Purkinje cell (primary cell): ENCODE measurements around the gene ZNF582. TPM values are rescaled to one million over a fixed set of nuclear protein-coding genes. Genes with fewer than 3 reads are reported as not detected.

Experiments used
- polyA plus RNA-seq: library from polyadenylated mRNA; unstranded; fragments of >200 nt; fragmentation: Nextera tagmentation; gene quantifications from 2 replicates; pipeline ENCODE4 v1.2.1, GENCODE V29; 2014

ZNF582 gene
- 4.0 and 15.3 TPM in 2 replicates for polyA plus RNA-seq

GRCh38 chr19:56393119-56394012 is at the start of gene ZNF582:
ZNF582 (minus strand) TSS chr19:56393534; CDS start chr19:56391752, 1,782 bp downstream.

GRCh38 chr19:56403764-56404704 is 10.7 kb upstream of the ZNF582 start, which contains the start of gene ZNF583:
ZNF583 (plus strand) TSS chr19:56404332; CDS start chr19:56407115, 2,783 bp downstream.

Other genes with a start within 250 kb of the ZNF582 start
- gene GALP, start 217.5 kb downstream of the ZNF582 start, polyA plus RNA-seq = not detected in 2 replicates
- not detected in 2 replicates for gene ZSCAN5B, start 195.8 kb downstream of the ZNF582 start, polyA plus RNA-seq
- gene ZSCAN5C, start 191.3 kb downstream of the ZNF582 start, polyA plus RNA-seq = not detected in 2 replicates
- gene EDDM13, start 120.8 kb downstream of the ZNF582 start, polyA plus RNA-seq = not detected in 2 replicates
- 17.5 and 19.6 TPM in 2 replicates for gene ZSCAN5A, start 78.7 kb downstream of the ZNF582 start, polyA plus RNA-seq
- 10.3 and 21.9 TPM in 2 replicates for gene ZNF583, start 10.8 kb upstream of the ZNF582 start, polyA plus RNA-seq
- 15.0 and 15.1 TPM in 2 replicates for gene ZNF667, start 83.8 kb upstream of the ZNF582 start, polyA plus RNA-seq
- gene ZNF471, start 114.3 kb upstream of the ZNF582 start, polyA plus RNA-seq = 3.4 and 7.1 TPM in 2 replicates
- gene ZFP28, start 145.4 kb upstream of the ZNF582 start, polyA plus RNA-seq = 7.7 and 11.7 TPM in 2 replicates
- gene ZNF470, start 173.9 kb upstream of the ZNF582 start, polyA plus RNA-seq = 12.5 and 16.9 TPM in 2 replicates
- 0.07 and 0.47 TPM in 2 replicates for gene ZNF71, start 201.8 kb upstream of the ZNF582 start, polyA plus RNA-seq
- gene SMIM17, start 249.6 kb upstream of the ZNF582 start, polyA plus RNA-seq = 3.7 TPM in 1 of 2 replicates, not detected in the other